K562 (cell line): ENCODE measurements around the gene GLOD4. TPM values are rescaled to one million over a fixed set of nuclear protein-coding genes. Genes with fewer than 3 reads are reported as not detected.

Experiments
- BACH1 ChIP-seq: fragments of 200-800 bp; sonication (Bioruptor generic); IDR thresholded peaks from 2 replicates; pipeline ENCODE4 v1.6.1; 2016; ENCODE audit warnings: missing genetic modification characterization, missing compliant biosample characterization
- CAMTA2 ChIP-seq: fragments of 250-450 bp; sonication (Bioruptor Pico); conservative IDR thresholded peaks from 2 replicates; pipeline ENCODE4 v1.5.1; 2022
- EP400 ChIP-seq: fragments of 450-650 bp; IDR thresholded peaks from 2 replicates; pipeline ENCODE4 v1.6.1; 2017; ENCODE audit warnings: antibody characterized with exemption, mild to moderate bottlenecking, moderate library complexity
- ETV5 ChIP-seq: sonication (generic); formaldehyde crosslinking; IDR thresholded peaks from 2 replicates; pipeline ENCODE4 v1.4.0; 2020; ENCODE audit warnings: low read depth, mild to moderate bottlenecking, missing genetic modification reagents
- EWSR1 ChIP-seq: fragments of 450-650 bp; IDR thresholded peaks from 2 replicates; pipeline ENCODE4 v1.6.1; 2018; ENCODE audit warnings: borderline replicate concordance, mild to moderate bottlenecking, low read depth, moderate library complexity; ENCODE audit not compliant: partially characterized antibody
- FOXK1 ChIP-seq: sonication (generic); formaldehyde crosslinking; IDR thresholded peaks from 2 replicates; pipeline ENCODE4 v1.8.0; 2022; ENCODE audit warnings: missing genetic modification reagents, mild to moderate bottlenecking, borderline replicate concordance
- FOXP1 ChIP-seq: sonication (generic); formaldehyde crosslinking; IDR thresholded peaks from 2 replicates; pipeline ENCODE4 v1.8.0; 2022; ENCODE audit warnings: mild to moderate bottlenecking, missing genetic modification reagents
- GABPB1 ChIP-seq: sonication (generic); formaldehyde crosslinking; IDR thresholded peaks from 2 replicates; pipeline ENCODE4 v1.8.0; 2022; ENCODE audit warnings: mild to moderate bottlenecking, missing genetic modification reagents
- HNRNPK ChIP-seq: fragments of 200-400 bp; formaldehyde crosslinking; IDR thresholded peaks from one replicate; pipeline ENCODE4 v1.6.1; 2018; ENCODE audit warnings: mild to moderate bottlenecking, low read depth, low read length; ENCODE audit not compliant: poor library complexity, severe bottlenecking
- HNRNPLL ChIP-seq: fragments of 200-400 bp; formaldehyde crosslinking; IDR thresholded peaks from 2 replicates; pipeline ENCODE4 v1.6.1; 2017; ENCODE audit warnings: low read length, low read depth, mild to moderate bottlenecking; ENCODE audit not compliant: poor library complexity, severe bottlenecking
- JUN ChIP-seq, 2 experiments: sonication (generic) in 1 of 2; formaldehyde crosslinking in 1 of 2; IDR thresholded peaks; 2 replicates each; pipeline versions ENCODE4 v1.6.1 to v1.8.0; 2012 to 2022; ENCODE audit warnings: borderline replicate concordance in 2 of 2, mild to moderate bottlenecking in 2 of 2, improper control_type of control experiment in 1 of 2, low read depth in 1 of 2, low read length in 1 of 2, missing genetic modification reagents in 1 of 2
- MAZ ChIP-seq, 2 experiments: fragments of 450-650 bp in 1 of 2; sonication (generic) in 1 of 2; formaldehyde crosslinking; IDR thresholded peaks in 1 of 2; conservative IDR thresholded peaks in 1 of 2; 2 replicates each; pipeline versions ENCODE4 v1.4.0 to v1.5.0; 2020; ENCODE audit warnings: mild to moderate bottlenecking in 1 of 2, missing genetic modification reagents in 1 of 2
- NFATC3 ChIP-seq: fragments of 450-650 bp; IDR thresholded peaks from 2 replicates; pipeline ENCODE4 v1.6.1; 2017; ENCODE audit warnings: mild to moderate bottlenecking
- PHTF2 ChIP-seq: fragments of 250-450 bp; sonication (Bioruptor Pico); IDR thresholded peaks from 2 replicates; pipeline ENCODE4 v1.5.0; 2021; ENCODE audit warnings: mild to moderate bottlenecking
- RBBP5 ChIP-seq: fragments of 200-600 bp; sonication (generic); IDR thresholded peaks from 2 replicates; pipeline ENCODE4 v1.6.1; 2012; ENCODE audit warnings: borderline replicate concordance, mild to moderate bottlenecking, low read length, control low read depth, inconsistent platforms; ENCODE audit not compliant: insufficient read depth, poor library complexity, severe bottlenecking
- SLC30A9 ChIP-seq: fragments of 250-450 bp; sonication (Bioruptor Pico); IDR thresholded peaks from 2 replicates; pipeline ENCODE4 v1.8.0; 2022; ENCODE audit warnings: mild to moderate bottlenecking, moderate library complexity
- TRIM28 ChIP-seq: fragments of 450-650 bp; IDR thresholded peaks from 2 replicates; pipeline ENCODE4 v1.6.1; 2017
- ZBTB1 ChIP-seq: sonication (generic); formaldehyde crosslinking; IDR thresholded peaks from 2 replicates; pipeline ENCODE4 v1.8.1; 2023; ENCODE audit warnings: missing genetic modification reagents, low read depth, mild to moderate bottlenecking, borderline replicate concordance
- ZFPM2 ChIP-seq: fragments of 250-450 bp; sonication (Bioruptor Pico); IDR thresholded peaks from 2 replicates; pipeline ENCODE4 v1.5.1; 2022; ENCODE audit warnings: mild to moderate bottlenecking
- ZFX ChIP-seq: sonication (generic); formaldehyde crosslinking; IDR thresholded peaks from 2 replicates; pipeline ENCODE4 v1.8.0; 2022; ENCODE audit warnings: mild to moderate bottlenecking, missing genetic modification reagents, moderate library complexity
- polyA plus RNA-seq, 8 experiments: library from polyadenylated mRNA; depleted of rRNA in 4 of 8; stranded (reverse) in 5 of 8; unstranded in 3 of 8; fragments of >200 nt; fragmentation: Nextera tagmentation in 2 of 8; fragmentation: Illumina TruSeq in 1 of 8; extraction: Ambion mirVana in 2 of 8; extraction: Trizol in 1 of 8; gene quantifications; 2 replicates each; pipeline versions ENCODE4 v1.2.1 to v1.2.3, GENCODE V29; 2011 to 2014; ENCODE audit warnings: inconsistent platforms in 1 of 8, missing spikeins in 1 of 8
- total RNA-seq, 7 experiments: library from RNA; depleted of rRNA in 6 of 7; stranded (reverse); fragments of >200 nt in 6 of 7; fragmentation: Illumina TruSeq in 2 of 7; extraction: Trizol in 2 of 7; gene quantifications; 2 replicates each; pipeline versions ENCODE4 v1.2.1 to v1.2.3, GENCODE V29; 2011 to 2021; ENCODE audit warnings: low replicate concordance in 1 of 7
- TF ChIP-seq, protein P1 (sequence below): fragments of 450-650 bp; IDR thresholded peaks from 2 replicates; pipeline ENCODE4 v1.6.1; 2016; ENCODE audit warnings: borderline replicate concordance
- TF ChIP-seq, protein P2 (sequence below): fragments of 250-450 bp; sonication (Bioruptor Pico); IDR thresholded peaks from 2 replicates; pipeline ENCODE4 v1.4.0; 2020; ENCODE audit warnings: mild to moderate bottlenecking, moderate library complexity

The GLOD4 gene
- total and polyA plus RNA-seq, 9 of the 15 experiments (the other 6 are each of a cell fraction or from before 2014, with no cell fraction given) = 52.0 to 109 (median 64.9) TPM

DNA sequence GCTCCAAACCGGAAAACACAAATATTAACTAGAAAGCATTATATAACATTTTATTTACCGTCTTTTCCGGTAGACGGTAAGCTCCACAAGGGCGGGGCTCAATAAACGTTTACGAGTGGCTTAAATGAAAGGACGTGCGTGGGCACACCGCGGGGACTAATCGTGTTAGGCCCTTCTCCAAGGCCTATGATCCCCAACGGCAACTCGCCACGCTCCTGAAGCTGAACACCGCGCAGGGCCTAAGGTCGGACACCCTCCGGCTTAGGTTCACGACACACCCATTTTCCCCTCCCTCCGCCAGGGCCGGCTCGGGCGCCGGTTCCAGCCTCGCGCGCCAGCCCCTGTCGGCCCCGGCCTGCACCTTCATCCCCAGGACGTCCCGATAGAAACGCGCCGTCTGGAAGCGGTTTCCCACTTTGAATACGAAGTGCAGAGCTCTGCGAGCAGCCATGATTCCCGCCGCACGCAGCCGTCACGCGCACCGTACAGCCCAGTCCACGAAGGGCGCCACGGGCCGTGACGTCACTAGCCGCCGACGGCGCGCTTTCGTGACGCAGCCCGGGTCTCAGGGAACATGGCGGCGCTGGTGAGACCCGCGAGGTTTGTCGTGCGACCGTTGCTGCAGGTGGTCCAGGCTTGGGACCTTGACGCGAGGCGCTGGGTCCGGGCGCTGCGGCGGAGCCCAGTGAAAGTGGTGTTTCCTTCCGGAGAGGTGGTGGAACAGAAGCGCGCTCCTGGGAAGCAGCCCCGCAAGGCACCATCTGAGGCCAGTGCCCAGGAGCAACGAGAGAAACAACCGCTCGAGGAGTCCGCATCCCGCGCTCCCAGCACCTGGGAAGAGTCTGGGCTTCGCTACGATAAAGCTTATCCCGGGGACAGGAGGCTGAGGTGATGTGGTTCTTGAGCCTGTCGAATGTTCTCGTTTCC, at the start of gene GLOD4, which contains the start of gene MRM3 (continued):
- TF ChIP-seq TRIM28 (no peak), ZFPM2 (CRISPR knock-in tag) (no peak), CAMTA2 (no peak), ETV5 (0 out of 2 replicates have a peak, but pooled peaks have one; percentile 30), MAZ (CRISPR knock-in tag; conservative IDR thresholded peaks at IDR 0.05 in 1 of 2, IDR thresholded peaks at IDR 0.05 in 1 of 2) (peak; percentile 48 to 49; a peak in 2 of 4 replicates), HNRNPK (no peak), SLC30A9 (CRISPR knock-in tag) (no peak), FOXP1 (CRISPR knock-in tag) (no peak), EP400 (peak; percentile 97), NFATC3 (no peak), ZFX (peak; percentile 88), FOXK1 (CRISPR knock-in tag) (no peak), JUN (IDR thresholded peaks at IDR 0.05; ENCODE audit: borderline replicate concordance, low read depth, low read length) (peak; percentile 57; the same call in 1 of the 2 replicates), JUN (CRISPR knock-in tag; IDR thresholded peaks at IDR 0.05; ENCODE audit: borderline replicate concordance) (no peak), PHTF2 (CRISPR knock-in tag) (no peak), GABPB1 (peak; percentile 42), ZBTB1 (CRISPR knock-in tag) (no peak), RBBP5 (peak; percentile 99), HNRNPLL (no peak), BACH1 (tag) (no peak), EWSR1 (no peak)
- TF ChIP-seq, protein P1, sequence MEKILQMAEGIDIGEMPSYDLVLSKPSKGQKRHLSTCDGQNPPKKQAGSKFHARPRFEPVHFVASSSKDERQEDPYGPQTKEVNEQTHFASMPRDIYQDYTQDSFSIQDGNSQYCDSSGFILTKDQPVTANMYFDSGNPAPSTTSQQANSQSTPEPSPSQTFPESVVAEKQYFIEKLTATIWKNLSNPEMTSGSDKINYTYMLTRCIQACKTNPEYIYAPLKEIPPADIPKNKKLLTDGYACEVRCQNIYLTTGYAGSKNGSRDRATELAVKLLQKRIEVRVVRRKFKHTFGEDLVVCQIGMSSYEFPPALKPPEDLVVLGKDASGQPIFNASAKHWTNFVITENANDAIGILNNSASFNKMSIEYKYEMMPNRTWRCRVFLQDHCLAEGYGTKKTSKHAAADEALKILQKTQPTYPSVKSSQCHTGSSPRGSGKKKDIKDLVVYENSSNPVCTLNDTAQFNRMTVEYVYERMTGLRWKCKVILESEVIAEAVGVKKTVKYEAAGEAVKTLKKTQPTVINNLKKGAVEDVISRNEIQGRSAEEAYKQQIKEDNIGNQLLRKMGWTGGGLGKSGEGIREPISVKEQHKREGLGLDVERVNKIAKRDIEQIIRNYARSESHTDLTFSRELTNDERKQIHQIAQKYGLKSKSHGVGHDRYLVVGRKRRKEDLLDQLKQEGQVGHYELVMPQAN = peak; percentile 95
- TF ChIP-seq, protein P2, sequence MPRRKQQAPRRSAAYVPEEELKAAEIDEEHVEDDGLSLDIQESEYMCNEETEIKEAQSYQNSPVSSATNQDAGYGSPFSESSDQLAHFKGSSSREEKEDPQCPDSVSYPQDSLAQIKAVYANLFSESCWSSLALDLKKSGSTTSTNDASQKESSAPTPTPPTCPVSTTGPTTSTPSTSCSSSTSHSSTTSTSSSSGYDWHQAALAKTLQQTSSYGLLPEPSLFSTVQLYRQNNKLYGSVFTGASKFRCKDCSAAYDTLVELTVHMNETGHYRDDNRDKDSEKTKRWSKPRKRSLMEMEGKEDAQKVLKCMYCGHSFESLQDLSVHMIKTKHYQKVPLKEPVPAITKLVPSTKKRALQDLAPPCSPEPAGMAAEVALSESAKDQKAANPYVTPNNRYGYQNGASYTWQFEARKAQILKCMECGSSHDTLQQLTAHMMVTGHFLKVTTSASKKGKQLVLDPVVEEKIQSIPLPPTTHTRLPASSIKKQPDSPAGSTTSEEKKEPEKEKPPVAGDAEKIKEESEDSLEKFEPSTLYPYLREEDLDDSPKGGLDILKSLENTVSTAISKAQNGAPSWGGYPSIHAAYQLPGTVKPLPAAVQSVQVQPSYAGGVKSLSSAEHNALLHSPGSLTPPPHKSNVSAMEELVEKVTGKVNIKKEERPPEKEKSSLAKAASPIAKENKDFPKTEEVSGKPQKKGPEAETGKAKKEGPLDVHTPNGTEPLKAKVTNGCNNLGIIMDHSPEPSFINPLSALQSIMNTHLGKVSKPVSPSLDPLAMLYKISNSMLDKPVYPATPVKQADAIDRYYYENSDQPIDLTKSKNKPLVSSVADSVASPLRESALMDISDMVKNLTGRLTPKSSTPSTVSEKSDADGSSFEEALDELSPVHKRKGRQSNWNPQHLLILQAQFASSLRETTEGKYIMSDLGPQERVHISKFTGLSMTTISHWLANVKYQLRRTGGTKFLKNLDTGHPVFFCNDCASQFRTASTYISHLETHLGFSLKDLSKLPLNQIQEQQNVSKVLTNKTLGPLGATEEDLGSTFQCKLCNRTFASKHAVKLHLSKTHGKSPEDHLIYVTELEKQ (CRISPR knock-in tag) = no peak
